H9 (cell line): ENCODE data around the gene SP6. TPM values are rescaled to one million over a fixed set of nuclear protein-coding genes. Genes with fewer than 3 reads are reported as not detected.
A peak's percentile ranks its signal among the peaks of the same experiment; 100 is the strongest.

Source experiments
- DNase-seq: peaks from one replicate; pipeline ENCODE4 v3.0.0-alpha.2; 2017
- H2AFZ ChIP-seq: one replicate; pipeline ENCODE4 v1.6.1; 2013; ENCODE audit warnings: mild to moderate bottlenecking, low read length, control low read depth, moderate library complexity
- H2AK5ac ChIP-seq: 2 replicates; pipeline ENCODE4 v1.6.1; 2013; ENCODE audit warnings: low read length, control low read depth, mixed read lengths; ENCODE audit not compliant: insufficient read length
- H2BK120ac ChIP-seq: one replicate; pipeline ENCODE4 v1.6.1; 2013; ENCODE audit warnings: low read depth, mild to moderate bottlenecking, low read length, control low read depth, inconsistent platforms; ENCODE audit not compliant: poor library complexity, severe bottlenecking
- H2BK12ac ChIP-seq: 2 replicates; pipeline ENCODE4 v1.6.1; 2013; ENCODE audit warnings: low read length, control low read depth, mixed read lengths, low read depth; ENCODE audit not compliant: insufficient read length
- H2BK15ac ChIP-seq: 2 replicates; pipeline ENCODE4 v1.6.1; 2013; ENCODE audit warnings: low read depth, low read length, control low read depth
- H2BK20ac ChIP-seq: one replicate; pipeline ENCODE4 v1.6.1; 2013; ENCODE audit warnings: low read depth, mild to moderate bottlenecking, low read length, control low read depth, inconsistent platforms; ENCODE audit not compliant: poor library complexity, severe bottlenecking
- H2BK5ac ChIP-seq: 2 replicates; pipeline ENCODE4 v1.6.1; 2013; ENCODE audit warnings: low read length, control low read depth, mixed read lengths; ENCODE audit not compliant: insufficient read length
- H3K14ac ChIP-seq: 2 replicates; pipeline ENCODE4 v1.6.1; 2013; ENCODE audit warnings: low read length, control low read depth; ENCODE audit not compliant: insufficient read depth
- H3K18ac ChIP-seq: 2 replicates; pipeline ENCODE4 v1.6.1; 2013; ENCODE audit warnings: low read depth, mild to moderate bottlenecking, mixed read lengths, low read length, control low read depth; ENCODE audit not compliant: insufficient read length
- H3K23ac ChIP-seq: 2 replicates; pipeline ENCODE4 v1.6.1; 2013; ENCODE audit warnings: low read length, control low read depth, mixed read lengths, low read depth; ENCODE audit not compliant: insufficient read length
- H3K23me2 ChIP-seq: 2 replicates; pipeline ENCODE4 v1.6.1; 2013; ENCODE audit warnings: low read depth, mild to moderate bottlenecking, mixed read lengths, low read length, control low read depth; ENCODE audit not compliant: insufficient read length, poor library complexity, severe bottlenecking
- H3K27ac ChIP-seq: 2 replicates; pipeline ENCODE4 v1.5.1; 2013; ENCODE audit warnings: low read length, control low read depth, mixed read lengths, low read depth; ENCODE audit not compliant: insufficient read length
- H3K27me3 ChIP-seq: 2 replicates; pipeline ENCODE4 v1.6.1; 2013; ENCODE audit warnings: low read length, control low read depth, inconsistent platforms; ENCODE audit not compliant: insufficient read depth
- H3K4ac ChIP-seq: 2 replicates; pipeline ENCODE4 v1.6.1; 2013; ENCODE audit warnings: low read depth, mild to moderate bottlenecking, control low read depth, inconsistent platforms, low read length, moderate library complexity
- H3K4me1 ChIP-seq: 2 replicates; pipeline ENCODE4 v1.6.1; 2013; ENCODE audit warnings: low read length, control low read depth, inconsistent platforms; ENCODE audit not compliant: insufficient read depth
- H3K4me2 ChIP-seq: 2 replicates; pipeline ENCODE4 v1.6.1; 2013; ENCODE audit warnings: low read length, control low read depth, mixed read lengths; ENCODE audit not compliant: insufficient read length, insufficient read depth
- H3K56ac ChIP-seq: 2 replicates; pipeline ENCODE4 v1.6.1; 2013; ENCODE audit warnings: low read depth, mild to moderate bottlenecking, mixed read lengths, low read length, control low read depth; ENCODE audit not compliant: insufficient read length
- H3K79me1 ChIP-seq: 2 replicates; pipeline ENCODE4 v1.6.1; 2013; ENCODE audit warnings: low read depth, mild to moderate bottlenecking, moderate library complexity, low read length, control low read depth, inconsistent platforms; ENCODE audit not compliant: insufficient read depth, poor library complexity, severe bottlenecking
- H3K79me2 ChIP-seq: 2 replicates; pipeline ENCODE4 v1.6.1; 2013; ENCODE audit warnings: low read length, control low read depth, inconsistent platforms; ENCODE audit not compliant: insufficient read depth
- H3K9ac ChIP-seq: 2 replicates; pipeline ENCODE4 v1.6.1; 2013; ENCODE audit warnings: low read length, control low read depth, mixed read lengths; ENCODE audit not compliant: insufficient read length; ENCODE audit errors: extremely low read depth
- H3K9me3 ChIP-seq: one replicate; pipeline ENCODE4 v1.6.1; 2013; ENCODE audit warnings: low read depth, low read length, inconsistent platforms; ENCODE audit not compliant: control insufficient read depth
- H3T11ph ChIP-seq: one replicate; pipeline ENCODE4 v1.6.1; 2013; ENCODE audit warnings: mild to moderate bottlenecking, low read length, control low read depth, inconsistent platforms
- H4K20me1 ChIP-seq: one replicate; pipeline ENCODE4 v1.6.1; 2013; ENCODE audit not compliant: control insufficient read depth, insufficient read length, insufficient read depth
- H4K5ac ChIP-seq: 2 replicates; pipeline ENCODE4 v1.6.1; 2013; ENCODE audit warnings: low read depth, mild to moderate bottlenecking, mixed read lengths, low read length, control low read depth; ENCODE audit not compliant: insufficient read length
- H4K8ac ChIP-seq: replicated peaks from 2 replicates; pipeline ENCODE4 v1.6.1; 2013; ENCODE audit warnings: low read length, control low read depth, mixed read lengths, low read depth; ENCODE audit not compliant: insufficient read length
- H4K91ac ChIP-seq: 2 replicates; pipeline ENCODE4 v1.6.1; 2013; ENCODE audit warnings: low read depth, mild to moderate bottlenecking, moderate library complexity, mixed read lengths, low read length, control low read depth; ENCODE audit not compliant: insufficient read length
- H3K27ac Mint-ChIP-seq, 3 experiments: 2 replicates in 2 of 3; 3 replicates in 1 of 3; pipeline ENCODE4 v1.8.0; 2020 to 2021; ENCODE audit warnings: mixed read lengths in 3 of 3, mild to moderate bottlenecking in 1 of 3, moderate library complexity in 1 of 3
- H3K27me3 Mint-ChIP-seq: 2 replicates; pipeline ENCODE4 v1.8.0; 2021; ENCODE audit warnings: low read depth, mild to moderate bottlenecking, moderate library complexity, mixed read lengths
- H3K36me3 Mint-ChIP-seq, 3 experiments: 2 replicates in 2 of 3; 3 replicates in 1 of 3; pipeline ENCODE4 v1.8.0; 2020 to 2021; ENCODE audit warnings: low read depth in 3 of 3, mixed read lengths in 3 of 3; ENCODE audit not compliant: insufficient read depth in 1 of 3
- H3K4me1 Mint-ChIP-seq, 2 experiments: 2 replicates each; pipeline ENCODE4 v1.8.0; 2020; ENCODE audit warnings: mixed read lengths in 2 of 2
- H3K4me3 Mint-ChIP-seq, 2 experiments: 2 replicates in 1 of 2; 3 replicates in 1 of 2; pipeline ENCODE4 v1.8.0; 2020 to 2021; ENCODE audit warnings: mild to moderate bottlenecking in 2 of 2, mixed read lengths in 2 of 2, moderate library complexity in 1 of 2
- H3K9me3 Mint-ChIP-seq, 2 experiments: 2 replicates in 1 of 2; 3 replicates in 1 of 2; pipeline ENCODE4 v1.8.0; 2020; ENCODE audit warnings: mild to moderate bottlenecking in 2 of 2, mixed read lengths in 2 of 2, moderate library complexity in 1 of 2
- WGBS: extraction: QIAGEN DNeasy Blood & Tissue Kit; methylation state at CpG from one replicate; pipeline ENCODE4 v1.1.7; 2013; ENCODE audit warnings: missing lambda C conversion rate, low lambda C conversion rate, mixed read lengths; ENCODE audit not compliant: insufficient read length; ENCODE audit errors: extremely low coverage; 5-methylcytosine and 5-hydroxymethylcytosine counted together
- total RNA-seq: library from RNA; stranded (reverse); gene quantifications from 2 replicates; pipeline ENCODE4 v1.2.1, GENCODE V29; 2021
- TF ChIP-seq, protein P1 (sequence below): fragments of 200-600 bp; sonication (generic); conservative IDR thresholded peaks from 3 replicates; pipeline ENCODE4 v1.8.0; 2021; ENCODE audit warnings: antibody characterized with exemption, mild to moderate bottlenecking

SP6 gene
- total RNA-seq, 1 experiment from 2014 or later, result 0.90 TPM

DNA sequence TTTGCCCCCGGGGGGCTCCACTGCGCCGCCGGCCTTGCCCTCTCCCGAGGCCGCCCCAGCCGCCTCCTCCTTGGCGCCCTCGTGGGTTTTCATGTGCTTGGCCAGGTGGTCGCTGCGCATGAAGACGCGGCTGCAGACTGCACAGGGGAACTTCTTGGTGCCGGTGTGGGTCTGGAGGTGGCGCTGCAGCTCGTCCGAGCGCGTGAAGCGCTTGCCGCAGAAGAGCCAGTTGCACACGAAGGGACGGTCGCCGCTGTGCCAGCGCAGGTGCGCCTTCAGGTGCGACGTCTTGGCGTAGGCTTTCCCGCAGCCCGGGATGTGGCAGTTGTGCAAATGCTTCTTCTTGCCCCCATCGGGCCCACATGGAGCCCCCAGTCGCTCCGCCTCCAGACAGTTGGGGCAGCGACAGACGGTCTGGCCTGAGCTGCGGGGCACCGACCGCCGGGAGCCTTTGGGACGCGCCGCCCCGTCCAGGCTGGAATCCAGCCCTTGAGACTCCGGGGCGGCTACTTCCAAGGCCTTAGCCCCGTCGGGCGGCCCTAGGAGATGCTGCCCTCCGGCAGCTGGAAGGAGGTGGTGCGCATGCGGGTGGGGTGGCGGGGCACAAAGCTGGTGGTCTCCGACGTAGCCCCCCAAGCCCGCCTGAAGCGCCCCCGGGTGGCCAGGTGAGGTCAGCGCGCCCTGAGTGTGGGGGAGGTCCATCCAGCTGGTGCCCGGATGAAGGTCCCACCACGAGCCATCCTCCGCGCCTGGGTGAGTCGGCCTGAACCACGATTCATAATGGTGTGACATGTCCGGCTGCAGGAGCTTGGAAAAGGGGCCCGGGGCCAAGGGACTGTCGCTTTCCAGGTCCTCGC is 3.4 kb downstream of the SP6 start:
- Histone ChIP-seq H2AK5ac (no peak overlapping the region), H4K8ac (no peak overlapping the region), H3K4me1 (peaks cover 6% of the 10 kb centered on the region), H4K5ac (no peak overlapping the region), H3K4ac (no peak overlapping the region), H3K9ac (no peak overlapping the region), H3T11ph (no peak overlapping the region), H3K9me3 (no peaks in the 10 kb centered on the region), H2AFZ (no peak overlapping the region), H2BK20ac (no peak overlapping the region), H2BK5ac (no peak overlapping the region), H3K4me2 (peak overlapping the region; percentile 55), H4K91ac (no peak overlapping the region), H3K18ac (no peak overlapping the region), H2BK15ac (no peak overlapping the region), H3K23me2 (peaks cover 27% of the 10 kb centered on the region), H3K27ac (no peak overlapping the region), H3K79me1 (no peaks in the 10 kb centered on the region), H3K23ac (no peak overlapping the region), H3K79me2 (no peaks in the 10 kb centered on the region), H2BK12ac (no peak overlapping the region), H2BK120ac (no peak overlapping the region), H3K56ac (no peak overlapping the region), H3K14ac (no peak overlapping the region), H3K27me3 (peaks cover 49% of the 10 kb centered on the region), H4K20me1 (no peaks in the 10 kb centered on the region)
- H3K27me3 Mint-ChIP-seq, result peaks cover 85% of the 10 kb centered on the region
- no peaks in the 10 kb centered on the region; a peak in 2 of 5 replicates for H3K9me3 Mint-ChIP-seq
- H3K27ac Mint-ChIP-seq, result no peak overlapping the region
- H3K36me3 Mint-ChIP-seq, result peaks cover 0 to 2% (median 0%) of the 10 kb centered on the region in 3 experiments; a peak in 1 of 7 replicates
- peak overlapping the region; percentile 55 to 78 for H3K4me3 Mint-ChIP-seq
- H3K4me1 Mint-ChIP-seq, result peaks cover 39 to 60% of the 10 kb centered on the region in 2 experiments
- TF ChIP-seq, protein P1, sequence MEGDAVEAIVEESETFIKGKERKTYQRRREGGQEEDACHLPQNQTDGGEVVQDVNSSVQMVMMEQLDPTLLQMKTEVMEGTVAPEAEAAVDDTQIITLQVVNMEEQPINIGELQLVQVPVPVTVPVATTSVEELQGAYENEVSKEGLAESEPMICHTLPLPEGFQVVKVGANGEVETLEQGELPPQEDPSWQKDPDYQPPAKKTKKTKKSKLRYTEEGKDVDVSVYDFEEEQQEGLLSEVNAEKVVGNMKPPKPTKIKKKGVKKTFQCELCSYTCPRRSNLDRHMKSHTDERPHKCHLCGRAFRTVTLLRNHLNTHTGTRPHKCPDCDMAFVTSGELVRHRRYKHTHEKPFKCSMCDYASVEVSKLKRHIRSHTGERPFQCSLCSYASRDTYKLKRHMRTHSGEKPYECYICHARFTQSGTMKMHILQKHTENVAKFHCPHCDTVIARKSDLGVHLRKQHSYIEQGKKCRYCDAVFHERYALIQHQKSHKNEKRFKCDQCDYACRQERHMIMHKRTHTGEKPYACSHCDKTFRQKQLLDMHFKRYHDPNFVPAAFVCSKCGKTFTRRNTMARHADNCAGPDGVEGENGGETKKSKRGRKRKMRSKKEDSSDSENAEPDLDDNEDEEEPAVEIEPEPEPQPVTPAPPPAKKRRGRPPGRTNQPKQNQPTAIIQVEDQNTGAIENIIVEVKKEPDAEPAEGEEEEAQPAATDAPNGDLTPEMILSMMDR, result peak; percentile 73
- peak; percentile 93 for DNase-seq
- no CpG with 5 or more reads among the region's 71 CpGs for WGBS
